T-helper 1 cell treated with Interleukin-12 subunit alpha and Interleukin-12 subunit beta and Interleukin-4 antibody, amounts not matched to agents 30 μg/mL and 1 μg/mL, for 36 hours (primary cell): ENCODE results near the gene CBY2.

Source experiments
- H3K27ac Mint-ChIP-seq: one replicate; pipeline ENCODE4 v1.8.0; 2021; ENCODE audit warnings: mild to moderate bottlenecking, mixed read lengths
- H3K27me3 Mint-ChIP-seq: one replicate; pipeline ENCODE4 v1.8.0; 2021; ENCODE audit warnings: low read depth, mixed read lengths
- H3K36me3 Mint-ChIP-seq: one replicate; pipeline ENCODE4 v1.8.0; 2021; ENCODE audit warnings: low read depth, mixed read lengths
- H3K4me1 Mint-ChIP-seq: one replicate; pipeline ENCODE4 v1.8.0; 2021; ENCODE audit warnings: low read depth, mixed read lengths
- H3K4me3 Mint-ChIP-seq: one replicate; pipeline ENCODE4 v1.8.0; 2021; ENCODE audit warnings: mild to moderate bottlenecking, moderate library complexity, mixed read lengths
- H3K9me3 Mint-ChIP-seq: one replicate; pipeline ENCODE4 v1.8.0; 2021; ENCODE audit warnings: mixed read lengths

CBY2 gene

DNA sequence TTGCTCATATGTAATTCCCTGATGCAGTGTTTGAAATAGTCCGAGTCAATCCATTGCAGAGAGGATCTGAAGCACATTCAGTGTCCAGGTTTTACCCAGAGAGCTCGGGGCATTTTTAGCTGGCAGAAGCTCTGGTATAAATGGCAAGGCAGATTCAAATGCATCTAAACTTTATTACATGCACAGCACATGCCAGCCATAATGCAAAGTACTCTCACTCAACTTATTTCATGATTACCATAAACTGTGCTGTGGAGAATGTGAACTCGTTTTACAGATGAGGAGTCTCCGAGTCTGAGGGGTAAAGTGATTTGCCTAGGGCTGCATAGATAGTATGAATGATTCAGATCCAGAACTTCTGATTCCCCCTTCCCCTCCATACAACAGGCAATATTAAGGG, 13.5 kb upstream of the CBY2 start:
- H3K4me3 Mint-ChIP-seq, result no peak overlapping the region
- H3K27me3 Mint-ChIP-seq, result peaks cover 6% of the 10 kb centered on the region
- H3K9me3 Mint-ChIP-seq, result no peaks in the 10 kb centered on the region

DNA sequence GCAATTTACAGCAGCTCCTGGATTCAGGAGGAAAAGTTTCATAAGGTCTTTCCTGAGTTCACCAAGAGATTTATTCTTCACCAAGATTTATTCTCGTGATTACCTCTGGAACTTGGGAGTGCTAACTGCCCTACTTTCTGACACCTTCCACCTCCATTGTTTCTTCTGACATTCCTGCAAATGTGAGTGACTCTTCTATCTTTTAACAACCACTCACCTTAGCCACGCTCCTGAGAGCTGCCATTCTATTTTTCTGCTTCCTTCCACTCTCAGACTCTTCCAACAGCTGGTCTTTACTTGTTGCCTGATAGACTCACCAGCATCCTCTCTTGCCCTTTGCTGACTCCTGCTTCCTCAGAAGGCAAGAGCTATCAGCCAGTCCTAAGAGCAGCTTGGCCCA, 11.5 kb upstream of the CBY2 start:
- H3K9me3 Mint-ChIP-seq, result no peaks in the 10 kb centered on the region
- no peak overlapping the region for H3K27ac Mint-ChIP-seq
- no peaks in the 10 kb centered on the region for H3K36me3 Mint-ChIP-seq
- H3K27me3 Mint-ChIP-seq, result peaks cover 2% of the 10 kb centered on the region
- no peak overlapping the region for H3K4me3 Mint-ChIP-seq
- H3K4me1 Mint-ChIP-seq, result peaks cover 4% of the 10 kb centered on the region

More for the DNA sequence above, 13.5 kb upstream of the CBY2 start:
- no peaks in the 10 kb centered on the region for H3K4me1 Mint-ChIP-seq
- no peaks in the 10 kb centered on the region for H3K36me3 Mint-ChIP-seq
- no peak overlapping the region for H3K27ac Mint-ChIP-seq

DNA sequence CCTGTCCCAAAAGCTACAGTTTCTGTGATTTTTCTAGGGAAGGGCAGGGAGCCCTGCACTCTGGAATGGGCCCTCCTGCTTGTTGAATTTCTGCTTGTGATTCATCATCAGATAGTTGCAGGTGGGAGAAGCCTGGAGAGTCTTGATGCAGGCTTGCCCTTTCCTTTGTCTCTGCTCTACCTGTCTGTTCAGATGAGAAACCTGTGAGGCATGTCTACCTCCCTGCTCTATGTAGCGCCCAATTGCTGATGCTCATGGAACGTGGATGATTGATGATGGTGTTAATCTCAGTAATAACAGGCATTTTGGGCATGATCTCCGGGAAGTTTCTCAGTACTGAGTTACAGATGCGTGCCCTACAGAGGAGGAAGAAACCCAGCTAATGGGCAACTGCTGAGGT, 10.9 kb upstream of the CBY2 start:
- Mint-ChIP-seq H3K4me1 (peaks cover 4% of the 10 kb centered on the region), H3K36me3 (no peaks in the 10 kb centered on the region), H3K9me3 (no peaks in the 10 kb centered on the region), H3K27ac (no peak overlapping the region), H3K27me3 (no peaks in the 10 kb centered on the region), H3K4me3 (no peak overlapping the region)

DNA sequence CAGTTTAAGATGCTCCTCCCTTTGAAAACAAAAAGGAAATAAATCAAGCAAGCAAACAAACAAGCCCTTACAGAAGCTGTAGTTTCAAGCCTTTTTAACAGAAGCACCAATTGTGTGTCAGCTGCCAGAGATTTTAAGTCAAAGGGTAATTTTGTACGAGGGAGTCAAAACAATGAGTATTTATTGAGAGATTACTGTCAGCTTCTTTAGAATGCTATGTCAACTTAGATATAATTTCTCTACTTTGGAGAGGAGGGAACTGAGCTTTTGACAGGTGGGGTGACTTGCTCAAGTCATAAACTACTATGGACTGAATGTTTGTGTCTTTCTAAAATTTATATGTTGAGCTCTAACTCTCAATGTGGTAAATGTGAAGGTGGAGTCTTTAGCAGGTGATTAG, 10.5 kb upstream of the CBY2 start:
- Mint-ChIP-seq H3K27ac (no peak overlapping the region), H3K27me3 (no peaks in the 10 kb centered on the region), H3K4me3 (no peak overlapping the region), H3K36me3 (no peaks in the 10 kb centered on the region), H3K4me1 (peaks cover 4% of the 10 kb centered on the region), H3K9me3 (no peaks in the 10 kb centered on the region)

DNA sequence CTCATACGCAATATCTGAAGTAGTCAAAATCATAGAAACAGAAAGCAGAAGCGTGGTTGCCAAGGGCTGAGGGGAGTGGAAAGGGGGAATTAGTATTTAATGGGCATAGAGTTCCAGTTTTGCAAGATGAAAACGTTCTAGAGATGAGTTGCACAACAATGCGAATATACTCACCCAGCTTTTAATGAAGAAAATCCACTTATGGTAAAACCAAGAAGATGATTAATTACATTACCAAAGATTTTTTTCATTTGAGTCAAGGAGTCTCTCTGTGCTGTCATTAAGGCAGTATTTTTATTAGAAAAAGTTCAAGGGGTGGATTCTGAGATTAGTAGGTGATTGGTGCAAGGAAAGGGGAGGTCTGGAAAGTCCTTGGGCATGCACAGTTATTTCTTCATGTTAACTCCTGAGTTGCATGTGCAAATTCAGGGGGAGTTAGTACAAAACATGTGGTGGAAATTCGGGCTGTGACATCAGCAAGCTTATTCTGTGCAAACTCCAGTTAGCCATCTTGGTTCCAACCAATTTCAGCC, 6.9 kb upstream of the CBY2 start:
- Mint-ChIP-seq H3K4me1 (peaks cover 4% of the 10 kb centered on the region), H3K27me3 (no peaks in the 10 kb centered on the region), H3K27ac (no peak overlapping the region), H3K4me3 (no peak overlapping the region), H3K9me3 (no peaks in the 10 kb centered on the region), H3K36me3 (no peaks in the 10 kb centered on the region)

DNA sequence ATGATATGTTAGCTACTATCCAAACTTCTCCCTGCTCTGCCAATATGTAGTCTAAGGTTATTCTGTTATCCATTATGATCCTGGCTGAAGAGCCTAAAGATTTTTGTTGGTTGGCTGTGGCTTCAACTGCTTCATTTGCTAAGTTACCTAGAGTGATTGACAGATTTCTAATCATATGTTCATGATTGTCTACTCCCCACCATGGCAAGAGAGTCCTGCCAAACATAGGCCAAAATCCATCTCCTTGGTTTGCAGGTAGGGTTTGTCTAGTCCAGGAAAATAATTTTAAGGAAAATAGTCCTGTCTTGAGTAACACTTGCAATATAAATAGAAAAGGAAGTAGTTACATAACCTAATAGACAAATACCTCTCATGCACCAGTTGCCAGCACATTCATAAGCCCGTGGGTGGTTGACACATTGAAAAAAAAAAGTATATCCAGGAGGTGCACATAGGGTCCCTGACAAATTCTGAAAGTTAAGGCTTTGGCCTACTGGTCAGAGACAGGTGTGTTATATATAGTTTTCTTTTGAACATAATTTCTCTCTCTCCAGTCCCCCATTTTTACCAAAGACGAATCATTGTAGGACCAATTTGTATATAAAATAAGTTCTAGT, 5.4 kb upstream of the CBY2 start:
- no peaks in the 10 kb centered on the region for H3K9me3 Mint-ChIP-seq
- peaks cover 4% of the 10 kb centered on the region for H3K4me1 Mint-ChIP-seq
- H3K4me3 Mint-ChIP-seq, result no peak overlapping the region
- no peaks in the 10 kb centered on the region for H3K27me3 Mint-ChIP-seq
- H3K27ac Mint-ChIP-seq, result no peak overlapping the region
- no peaks in the 10 kb centered on the region for H3K36me3 Mint-ChIP-seq

DNA sequence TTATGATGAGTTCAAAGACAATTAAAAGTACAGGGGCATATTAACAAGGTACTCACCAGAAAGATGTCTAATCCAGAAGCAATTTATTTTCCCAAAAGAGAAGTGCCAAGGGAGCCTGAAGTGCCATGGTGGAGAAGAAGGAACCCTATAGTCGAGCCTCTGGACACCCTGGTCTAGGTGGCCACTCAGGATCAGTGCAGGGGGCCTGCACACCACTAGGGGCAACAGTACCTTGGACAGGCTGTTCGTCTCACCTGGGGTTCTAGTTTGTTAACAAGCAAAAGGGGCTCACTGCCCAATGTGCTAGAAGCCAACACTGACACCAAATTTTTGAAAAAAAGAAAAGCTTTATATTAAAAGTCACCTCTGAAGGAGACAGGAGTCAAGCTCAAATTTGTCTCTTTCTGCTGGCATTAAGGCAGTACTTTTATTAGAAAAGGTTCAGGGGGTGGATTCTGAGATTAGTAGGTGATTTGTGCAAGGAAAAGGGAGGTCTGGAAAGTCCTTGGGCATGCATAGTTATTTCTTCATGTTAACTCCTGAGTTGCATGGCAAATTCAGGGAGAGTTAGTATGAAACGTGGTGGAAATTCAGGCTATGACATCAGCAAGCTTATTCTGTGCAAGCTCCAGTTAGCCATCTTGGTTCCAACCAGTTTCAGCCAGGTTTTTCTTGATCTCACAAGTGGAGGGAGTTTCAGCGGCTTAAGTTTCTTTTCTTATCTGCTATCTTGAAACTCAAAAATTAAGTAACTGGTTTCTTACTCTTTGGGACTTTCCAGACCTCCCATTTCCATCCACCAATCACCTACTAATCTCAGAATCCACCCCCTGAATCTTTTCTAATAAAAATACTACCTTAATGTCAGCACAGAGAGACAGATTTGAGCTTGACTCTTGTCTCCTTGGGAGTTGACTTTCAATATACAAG, 884 bp upstream of the CBY2 start:
- no peak overlapping the region for H3K27ac Mint-ChIP-seq
- no peak overlapping the region for H3K4me3 Mint-ChIP-seq
- no peaks in the 10 kb centered on the region for H3K4me1 Mint-ChIP-seq
- H3K27me3 Mint-ChIP-seq, result no peaks in the 10 kb centered on the region
- no peaks in the 10 kb centered on the region for H3K9me3 Mint-ChIP-seq
- H3K36me3 Mint-ChIP-seq, result no peaks in the 10 kb centered on the region

DNA sequence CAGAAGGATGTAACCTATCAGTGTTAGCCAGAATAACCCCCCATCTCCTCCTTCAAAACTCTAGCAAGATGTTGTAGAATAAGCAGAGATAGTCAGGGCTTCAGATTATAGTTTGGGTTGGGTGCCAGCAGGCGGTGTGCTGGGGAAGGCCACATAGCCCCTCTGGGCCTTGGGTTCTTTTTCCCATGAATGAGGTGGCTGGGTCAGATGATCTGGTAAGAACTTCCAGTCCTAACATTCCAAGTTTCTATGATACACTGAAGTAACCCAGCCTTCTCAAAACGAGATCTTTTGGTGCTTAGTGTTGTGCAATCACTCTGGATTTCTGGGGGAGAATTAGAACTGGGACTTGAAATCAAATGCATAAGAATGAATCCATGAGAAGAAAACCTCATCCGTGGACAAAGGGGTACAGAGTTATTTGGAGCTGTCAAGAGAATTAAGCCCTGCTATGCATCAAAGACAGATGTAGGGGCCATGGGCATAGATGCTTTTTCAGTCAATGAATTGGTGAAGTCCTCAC, 810 bp downstream of the CBY2 start:
- Mint-ChIP-seq H3K4me3 (no peak overlapping the region), H3K27me3 (no peaks in the 10 kb centered on the region), H3K27ac (no peak overlapping the region), H3K4me1 (no peaks in the 10 kb centered on the region), H3K36me3 (no peaks in the 10 kb centered on the region), H3K9me3 (no peaks in the 10 kb centered on the region)

DNA sequence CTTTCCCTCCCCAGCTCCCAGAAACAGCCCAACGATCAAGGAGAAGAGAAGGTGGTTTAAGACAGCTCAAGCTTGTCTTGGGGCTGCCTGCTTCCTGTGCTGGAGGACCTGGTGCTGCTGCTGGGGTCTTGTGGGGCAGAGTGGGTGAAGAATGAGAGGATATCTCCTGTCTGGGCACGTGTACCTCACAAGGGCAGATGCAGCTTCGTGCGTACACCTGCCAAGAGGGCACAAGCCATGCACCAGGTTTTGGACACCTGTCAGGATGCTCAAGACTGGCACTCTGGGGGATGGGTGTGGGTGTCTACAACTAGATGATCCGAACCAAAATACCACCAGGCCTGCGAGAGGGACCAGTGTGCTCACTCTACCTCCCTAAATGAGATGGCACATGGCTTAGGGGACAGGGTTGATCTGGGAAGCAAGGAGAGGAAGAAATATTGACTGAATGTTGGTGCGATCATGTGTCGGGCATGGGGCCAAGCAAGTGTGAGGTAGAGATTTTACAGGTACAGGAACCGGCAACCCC, 2.2 kb downstream of the CBY2 start:
- H3K9me3 Mint-ChIP-seq, result no peaks in the 10 kb centered on the region
- H3K36me3 Mint-ChIP-seq, result no peaks in the 10 kb centered on the region
- no peak overlapping the region for H3K4me3 Mint-ChIP-seq

DNA sequence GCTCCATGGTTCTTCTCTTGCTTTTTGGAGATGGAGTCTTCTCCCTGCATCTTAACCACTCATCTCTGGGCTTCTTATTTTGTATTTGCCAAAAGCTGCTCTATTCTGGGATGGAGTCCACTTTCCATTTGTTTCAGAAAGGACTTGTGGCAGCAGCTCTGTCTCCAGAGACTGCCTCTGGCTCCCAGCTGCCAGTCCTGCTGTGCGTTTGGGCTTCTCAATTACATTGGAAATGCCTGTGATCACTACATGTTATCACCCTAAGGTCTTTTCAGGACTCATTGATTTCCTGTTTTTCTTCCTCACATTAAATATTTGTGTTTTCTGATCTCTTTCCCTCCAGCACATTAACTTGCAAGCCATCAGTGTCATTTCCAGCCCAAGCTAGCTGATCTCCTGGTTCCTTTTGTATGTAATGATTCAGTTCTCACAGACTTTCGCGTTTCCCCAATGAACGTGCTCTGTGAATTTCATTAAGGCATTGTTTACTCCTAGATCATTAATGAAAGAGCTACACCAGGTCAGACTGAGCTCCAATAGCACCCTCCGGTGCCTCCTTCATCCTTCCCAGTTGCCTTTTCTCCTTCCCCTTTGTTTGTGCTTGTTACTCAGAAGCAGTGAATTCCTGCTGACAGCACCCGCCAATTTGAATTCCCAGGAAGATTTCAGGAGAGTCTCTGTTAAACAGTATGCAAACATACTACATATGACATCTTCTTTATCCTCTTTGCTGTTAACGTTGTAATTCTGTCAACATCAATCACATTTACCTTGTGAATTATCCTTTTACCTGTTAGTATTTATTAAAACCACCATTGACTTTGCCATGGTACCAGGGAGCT, 3.0 kb downstream of the CBY2 start:
- Mint-ChIP-seq H3K27ac (no peak overlapping the region), H3K4me1 (no peaks in the 10 kb centered on the region), H3K9me3 (no peaks in the 10 kb centered on the region), H3K4me3 (no peak overlapping the region), H3K27me3 (no peaks in the 10 kb centered on the region), H3K36me3 (no peaks in the 10 kb centered on the region)

More for the DNA sequence above, 2.2 kb downstream of the CBY2 start:
- H3K4me1 Mint-ChIP-seq, result no peaks in the 10 kb centered on the region
- H3K27me3 Mint-ChIP-seq, result no peaks in the 10 kb centered on the region
- no peak overlapping the region for H3K27ac Mint-ChIP-seq

DNA sequence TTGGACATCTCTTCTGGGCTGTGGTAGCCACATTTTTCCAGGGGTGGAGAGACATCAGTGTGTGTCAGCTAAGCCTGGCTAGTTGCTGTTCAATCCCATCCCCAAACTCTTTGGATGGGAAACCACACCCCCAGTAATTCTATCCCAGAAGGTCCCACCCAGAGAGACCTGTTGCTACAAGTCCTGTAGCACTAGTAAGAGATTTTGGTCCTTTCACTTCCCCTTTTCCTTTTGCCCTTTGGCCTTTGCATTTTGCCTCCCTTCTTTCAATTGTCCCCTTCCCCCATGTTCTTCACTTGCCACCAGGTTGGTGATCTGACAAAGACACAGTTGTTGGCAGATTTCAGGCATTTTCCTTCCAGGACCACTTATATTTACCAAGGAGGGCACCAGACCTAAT, 3.8 kb downstream of the CBY2 start:
- H3K9me3 Mint-ChIP-seq, result no peaks in the 10 kb centered on the region
- no peaks in the 10 kb centered on the region for H3K36me3 Mint-ChIP-seq
- H3K27ac Mint-ChIP-seq, result no peak overlapping the region
- no peaks in the 10 kb centered on the region for H3K4me1 Mint-ChIP-seq
- no peaks in the 10 kb centered on the region for H3K27me3 Mint-ChIP-seq
- no peak overlapping the region for H3K4me3 Mint-ChIP-seq

DNA sequence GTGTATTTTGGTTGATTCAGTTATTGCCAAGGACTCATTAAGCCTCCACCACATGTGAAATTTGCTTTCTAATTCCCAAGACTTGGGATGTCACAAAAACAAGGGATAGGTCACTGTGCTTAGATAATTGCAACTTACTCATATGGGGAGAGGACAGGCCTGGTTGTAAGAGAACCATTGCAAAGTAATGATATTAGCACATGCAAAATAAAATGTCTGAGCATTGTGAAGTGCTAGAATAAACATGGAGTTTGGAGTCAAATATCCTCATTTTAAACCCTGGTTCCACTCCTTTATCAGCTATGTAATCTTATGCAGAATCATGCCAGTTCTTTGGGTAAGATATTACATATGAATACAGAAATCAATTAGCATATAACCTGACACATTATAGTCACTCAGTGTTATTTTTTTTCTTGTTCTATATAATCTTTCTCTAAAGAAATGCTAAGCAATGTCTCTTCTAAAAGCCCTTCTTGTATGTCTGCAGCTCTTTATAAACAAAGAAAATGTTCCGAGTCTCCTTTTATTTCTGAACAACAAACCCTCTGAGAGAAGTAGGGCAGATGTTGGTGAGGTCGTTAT, 5.5 kb downstream of the CBY2 start:
- no peak overlapping the region for H3K27ac Mint-ChIP-seq
- H3K36me3 Mint-ChIP-seq, result no peaks in the 10 kb centered on the region
- no peak overlapping the region for H3K4me3 Mint-ChIP-seq
- no peaks in the 10 kb centered on the region for H3K9me3 Mint-ChIP-seq
- H3K4me1 Mint-ChIP-seq, result no peaks in the 10 kb centered on the region
- no peaks in the 10 kb centered on the region for H3K27me3 Mint-ChIP-seq

DNA sequence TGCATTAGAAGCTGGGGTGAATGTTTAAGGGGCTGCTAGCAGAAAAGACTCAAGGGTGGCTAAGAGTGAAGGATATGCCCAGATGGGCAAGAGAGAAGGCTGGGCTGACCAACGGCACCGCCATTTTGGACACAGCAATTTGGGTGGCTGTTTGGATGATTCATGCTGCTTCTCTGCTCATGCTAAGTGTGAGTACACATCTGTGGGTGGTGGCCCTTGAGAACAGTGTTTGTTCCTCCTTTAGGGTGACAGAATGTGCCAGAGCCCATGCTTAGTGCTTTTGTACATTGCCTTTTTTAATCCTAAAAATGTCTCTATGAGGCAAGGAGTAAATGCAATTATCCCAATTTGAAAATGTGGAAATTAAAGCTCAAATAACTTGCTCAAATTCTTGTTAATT, 9.8 kb downstream of the CBY2 start:
- H3K27ac Mint-ChIP-seq, result no peak overlapping the region
- H3K27me3 Mint-ChIP-seq, result no peaks in the 10 kb centered on the region
- H3K4me3 Mint-ChIP-seq, result no peak overlapping the region
- no peaks in the 10 kb centered on the region for H3K4me1 Mint-ChIP-seq
- no peaks in the 10 kb centered on the region for H3K9me3 Mint-ChIP-seq
- no peaks in the 10 kb centered on the region for H3K36me3 Mint-ChIP-seq
